ENCODE measurements around the gene UBE3A. TPM values are rescaled to one million over a fixed set of nuclear protein-coding genes. Genes with fewer than 3 reads are reported as not detected.
"Not testable (repeated sequence)": the region's sequence is repeated elsewhere in the genome, so short reads cannot be mapped to it uniquely, and the experiment has no call there.

UBE3A gene
- total RNA-seq, 6 experiments from 2014 or later, result 36.6 to 52.4 (median 44.6) TPM

GRCh38 chr15:25455226-25455625 is 16.4 kb upstream of the UBE3A start:
- WGBS (ENCODE audit: insufficient coverage, low coverage, low lambda C conversion rate, missing lambda C conversion rate), result 88% methylated on average over 3 of the region's 3 CpGs
- ATAC-seq, result no peak

GRCh38 chr15:25454771-25455170 is 15.9 kb upstream of the UBE3A start:
- H3K27ac ChIP-seq, result no peak overlapping the region
- intact Hi-C loops (cut with DNase I), result no loop called here
- no peak overlapping the region for H3K4me3 ChIP-seq
- DNase-seq (no peak), ATAC-seq (no peak)
- 67% methylated on average over 1 of the region's 2 CpGs for WGBS (ENCODE audit: insufficient coverage, low coverage, low lambda C conversion rate, missing lambda C conversion rate)
- no peaks in the 10 kb centered on the region for H3K27me3 ChIP-seq
- H3K9me3 ChIP-seq, result peaks cover 0 to 5% (median 0%) of the 10 kb centered on the region in 4 donors
- TF ChIP-seq CTCF (IDR thresholded peaks at IDR 0.05) (no peak), POLR2A (IDR thresholded peaks at IDR 0.05) (no peak)
- H3K36me3 ChIP-seq, result no peaks in the 10 kb centered on the region
- H3K4me1 ChIP-seq, result no peaks in the 10 kb centered on the region

More at GRCh38 chr15:25455226-25455625, 16.4 kb upstream of the UBE3A start:
- intact Hi-C loops (cut with DNase I), result no loop called here
- H3K36me3 ChIP-seq, result no peaks in the 10 kb centered on the region
- H3K27me3 ChIP-seq, result no peaks in the 10 kb centered on the region
- no peaks in the 10 kb centered on the region for H3K4me1 ChIP-seq
- no peak overlapping the region for H3K27ac ChIP-seq
- H3K4me3 ChIP-seq, result no peak overlapping the region
- peaks cover 0 to 5% (median 0%) of the 10 kb centered on the region in 4 donors for H3K9me3 ChIP-seq
- no peak for TF ChIP-seq POLR2A (IDR thresholded peaks at IDR 0.05)
- no peak for TF ChIP-seq CTCF (IDR thresholded peaks at IDR 0.05)
- no peak for DNase-seq

GRCh38 chr15:25453246-25453645 is 14.4 kb upstream of the UBE3A start:
- intact Hi-C loops (cut with DNase I); H3K27ac ChIP-seq; H3K27me3 ChIP-seq; H3K4me3 ChIP-seq; ATAC-seq; H3K36me3 ChIP-seq; H3K4me1 ChIP-seq; DNase-seq; H3K9me3 ChIP-seq: not testable (repeated sequence)
- WGBS (ENCODE audit: insufficient coverage, low coverage, low lambda C conversion rate, missing lambda C conversion rate), result 73% methylated on average over 5 of the region's 5 CpGs

GRCh38 chr15:25451501-25451900 is 12.7 kb upstream of the UBE3A start:
- DNase-seq (no peak), ATAC-seq (no peak)
- no peaks in the 10 kb centered on the region for H3K4me1 ChIP-seq
- peaks cover 0 to 5% (median 0%) of the 10 kb centered on the region in 4 donors for H3K9me3 ChIP-seq
- H3K27ac ChIP-seq, result no peak overlapping the region
- H3K4me3 ChIP-seq, result no peak overlapping the region
- TF ChIP-seq CTCF (IDR thresholded peaks at IDR 0.05) (no peak), POLR2A (IDR thresholded peaks at IDR 0.05) (no peak)
- no peaks in the 10 kb centered on the region for H3K36me3 ChIP-seq
- 89% methylated on average over 1 of the region's 1 CpG for WGBS (ENCODE audit: insufficient coverage, low coverage, low lambda C conversion rate, missing lambda C conversion rate)
- intact Hi-C loops (cut with DNase I), result no loop called here
- no peaks in the 10 kb centered on the region for H3K27me3 ChIP-seq

- TF ChIP-seq POLR2A (IDR thresholded peaks at IDR 0.05), result no peak
- no peak for TF ChIP-seq CTCF (IDR thresholded peaks at IDR 0.05)
- H3K27ac ChIP-seq, result no peak overlapping the region
- no peaks in the 10 kb centered on the region for H3K4me1 ChIP-seq
- no peaks in the 10 kb centered on the region for H3K36me3 ChIP-seq
- 92% methylated on average over 1 of the region's 1 CpG for WGBS (ENCODE audit: insufficient coverage, low coverage, low lambda C conversion rate, missing lambda C conversion rate)
- ATAC-seq, result no peak
- intact Hi-C loops (cut with DNase I), result no loop called here
- peaks cover 0 to 5% (median 0%) of the 10 kb centered on the region in 4 donors for H3K9me3 ChIP-seq
- no peak overlapping the region for H3K4me3 ChIP-seq
- no peaks in the 10 kb centered on the region for H3K27me3 ChIP-seq
- no peak for DNase-seq
These were observed 11.3 kb upstream of the UBE3A start for GRCh38 chr15:25450163-25450562.
